H1 (cell line): ENCODE results near the gene IMPG2.

Source experiments
- CTCF ChIP-seq, 3 experiments: IDR thresholded peaks; 1 replicate in 2 of 3; 2 replicates in 1 of 3; pipeline versions ENCODE4 v1.5.1 to v1.6.1; 2011; ENCODE audit warnings: low read length in 3 of 3, mild to moderate bottlenecking in 3 of 3, inconsistent platforms in 2 of 3, low read depth in 1 of 3, moderate library complexity in 1 of 3; ENCODE audit not compliant: insufficient read depth in 1 of 3; ENCODE audit errors: control extremely low read depth in 1 of 3
- MAX ChIP-seq: IDR thresholded peaks from 2 replicates; pipeline ENCODE4 v1.6.1; 2012; ENCODE audit warnings: inconsistent platforms

GRCh38 chr3:101181801-101182200 is 138.6 kb downstream of the IMPG2 start:
- no peak for TF ChIP-seq CTCF (IDR thresholded peaks at IDR 0.05; ENCODE audit: control extremely low read depth in 1 of 3, insufficient read depth in 1 of 3, low read depth in 1 of 3, low read length in 3 of 3)
- TF ChIP-seq MAX = no peak
